NCI-H446 (cell line): Measurements from ENCODE around the gene NOL9.
"Not testable (repeated sequence)": the region's sequence is repeated elsewhere in the genome, so short reads cannot be mapped to it uniquely, and the experiment has no call there.

Experiments
- DNase-seq, 2 experiments: peaks; one replicate each; lab custom pipeline; 2025; lab: John Stamatoyannopoulos, UW

NOL9 gene

GRCh38 chr1:6572653-6573383 lies 18.5 kb upstream of the NOL9 start:
- DNase-seq = no peak

GRCh38 chr1:6570987-6571386 lies 16.7 kb upstream of the NOL9 start:
- DNase-seq = no peak

- DNase-seq = no peak
These were observed 15.8 kb upstream of the NOL9 start for GRCh38 chr1:6570100-6570499.

GRCh38 chr1:6569033-6569432 lies 14.7 kb upstream of the NOL9 start:
- no peak for DNase-seq

GRCh38 chr1:6560267-6560666 lies 6.0 kb upstream of the NOL9 start:
- DNase-seq = no peak

- not testable (repeated sequence) for DNase-seq
These were observed 4.8 kb upstream of the NOL9 start for GRCh38 chr1:6559161-6559560.

GRCh38 chr1:6557597-6557996 lies 3.3 kb upstream of the NOL9 start:
- no peak for DNase-seq

- peak in 1 of 2 experiments; percentile 35 for DNase-seq
These were observed 830 bp upstream of the NOL9 start, which contains the start of gene TAS1R1 for GRCh38 chr1:6554907-6555778. Gene TAS1R1, plus strand, starts transcription at chr1:6555307. Its CDS starts 67 bp downstream, at chr1:6555374.

- DNase-seq = no peak
These were observed 7.0 kb downstream of the NOL9 start for GRCh38 chr1:6547301-6547700.

GRCh38 chr1:6546326-6546725 lies 8.0 kb downstream of the NOL9 start:
- DNase-seq = no peak

- DNase-seq = no peak
These were observed 8.8 kb downstream of the NOL9 start for GRCh38 chr1:6545276-6546112.

- no peak for DNase-seq
These were observed 9.5 kb downstream of the NOL9 start for GRCh38 chr1:6544831-6545230.

- DNase-seq = no peak
These were observed 15.4 kb downstream of the NOL9 start for GRCh38 chr1:6538956-6539355.

- no peak for DNase-seq
These were observed 18.0 kb downstream of the NOL9 start for GRCh38 chr1:6536291-6536690.

GRCh38 chr1:6535214-6535613 lies 19.1 kb downstream of the NOL9 start:
- no peak for DNase-seq

- no peak for DNase-seq
These were observed 20.0 kb downstream of the NOL9 start for GRCh38 chr1:6534248-6534822.

- DNase-seq = no peak
These were observed 22.3 kb downstream of the NOL9 start for GRCh38 chr1:6531996-6532395.

GRCh38 chr1:6530504-6531160 lies 23.7 kb downstream of the NOL9 start:
- no peak for DNase-seq

GRCh38 chr1:6528492-6528891 lies 25.8 kb downstream of the NOL9 start:
- DNase-seq = no peak

GRCh38 chr1:6526316-6526715 lies 28.0 kb downstream of the NOL9 start:
- no peak for DNase-seq

- DNase-seq = peak in 1 of 2 experiments; percentile 29
These were observed 30.7 kb downstream of the NOL9 start for GRCh38 chr1:6523566-6523965.
